ENCODE data around the gene PITPNM3.

The PITPNM3 gene

GRCh38 chr17:6402258-6402657 lies 154.1 kb downstream of the PITPNM3 start:
- no peaks in the 10 kb centered on the region for H3K4me1 Mint-ChIP-seq (ENCODE audit: low read depth)
- H3K27me3 Mint-ChIP-seq: peaks cover 10% of the 10 kb centered on the region
- H3K9me3 Mint-ChIP-seq: peaks cover 7% of the 10 kb centered on the region
- intact Hi-C loops (cut with micrococcal nuclease): no loop called here
- no peak overlapping the region for H3K27ac Mint-ChIP-seq
- no peaks in the 10 kb centered on the region for H3K36me3 Mint-ChIP-seq (ENCODE audit: low read depth)
- H3K4me3 Mint-ChIP-seq: no peak overlapping the region
